Heart left ventricle (tissue), 16 donors: Measurements from ENCODE around the gene QPCTL. TPM values are rescaled to one million over a fixed set of nuclear protein-coding genes. Genes with fewer than 3 reads are reported as not detected.
"Not testable (repeated sequence)": the region's sequence is repeated elsewhere in the genome, so short reads cannot be mapped to it uniquely, and the experiment has no call there.

Experiments
- ATAC-seq, 4 donors: fragments of 200-7000 bp; cut with Tn5 transposase; one replicate each; pipeline ENCODE4 v1.9.1; 2020 to 2022; ENCODE audit warnings: moderate library complexity in 4 of 4, mild to moderate bottlenecking in 3 of 4, moderate number of reproducible peaks in 1 of 4
- DNase-seq, 5 donors: peaks; one replicate each; pipeline ENCODE4 v3.0.0-alpha.2; 2020
- H3K27ac ChIP-seq, 12 donors: fragments of 200-600 bp; sonication (generic) in 4 of 12; one replicate each; pipeline versions ENCODE4 v1.5.0 to v1.8.0; 2016 to 2022; ENCODE audit warnings: mild to moderate bottlenecking in 2 of 12
- H3K27me3 ChIP-seq, 9 donors: fragments of 200-600 bp; sonication (generic) in 2 of 9; one replicate each; pipeline versions ENCODE4 v1.5.1 to v1.8.0; 2016 to 2022; ENCODE audit warnings: mild to moderate bottlenecking in 3 of 9
- H3K36me3 ChIP-seq, 9 donors: fragments of 200-600 bp; sonication (generic) in 2 of 9; one replicate each; pipeline versions ENCODE4 v1.5.0 to v1.8.0; 2018 to 2022; ENCODE audit warnings: mild to moderate bottlenecking in 2 of 9
- H3K4me1 ChIP-seq, 12 donors: fragments of 200-600 bp; sonication (generic) in 4 of 12; one replicate each; pipeline versions ENCODE4 v1.5.0 to v1.8.0; 2016 to 2022; ENCODE audit warnings: mild to moderate bottlenecking in 3 of 12
- H3K4me3 ChIP-seq, 12 donors: fragments of 200-600 bp; sonication (generic) in 4 of 12; one replicate each; pipeline versions ENCODE4 v1.5.0 to v1.8.0; 2017 to 2022; ENCODE audit warnings: mild to moderate bottlenecking in 9 of 12, moderate library complexity in 4 of 12
- H3K9me3 ChIP-seq, 12 donors: fragments of 200-600 bp; sonication (generic) in 4 of 12; one replicate each; pipeline versions ENCODE4 v1.5.0 to v1.8.0; 2016 to 2022; ENCODE audit warnings: mild to moderate bottlenecking in 1 of 12
- POLR2A ChIP-seq, 2 donors: fragments of 450-650 bp; IDR thresholded peaks; one replicate each; pipeline ENCODE4 v1.6.1; 2017; ENCODE audit warnings: antibody characterized with exemption in 2 of 2, mild to moderate bottlenecking in 2 of 2, moderate library complexity in 2 of 2
- WGBS, 4 donors: extraction: QIAGEN DNeasy Blood & Tissue Kit in 2 of 4; methylation state at CpG; one replicate each; pipeline versions ENCODE4 v1.1.5 to v1.1.7; 2013 to 2018; 5-methylcytosine and 5-hydroxymethylcytosine counted together
- intact Hi-C, 10 donors: fragments of 100-400 bp; cut with DNase I; formaldehyde crosslinking; loops; one replicate each; pipeline versions ENCODE4 v1.11.1 to v1.14.2; 2022
- polyA plus RNA-seq, 2 donors: library from polyadenylated mRNA; stranded (reverse); fragments of 200-250 nt; gene quantifications; one replicate each; pipeline ENCODE4 v1.2.3, GENCODE V29; 2013
- total RNA-seq, 9 donors: library from RNA; depleted of rRNA in 2 of 9; stranded (reverse); fragments of >200 nt in 2 of 9; fragmentation: NEBNext Ultra II Directional in 3 of 9; extraction: Animal tissue kit (Norgen Biotek cat#: 25700) in 3 of 9; gene quantifications; one replicate each; pipeline versions ENCODE4 v1.1.0 to v1.2.4, GENCODE V29; 2016 to 2023
- TF ChIP-seq, protein P1 (sequence below), 12 donors: fragments of 200-600 bp; sonication (generic) in 4 of 12; IDR thresholded peaks; one replicate each; pipeline versions ENCODE4 v1.5.0 to v1.8.0; 2018 to 2022; ENCODE audit warnings: antibody characterized with exemption in 12 of 12, mild to moderate bottlenecking in 5 of 12
- donor health status: ischemic (EF 13 %, LVEDD 7.1; RV severe dilation, severe dysfunction).
- donor health status: healthy with polysubstance abuse.
- donor health status: DM: no; HTN: yes; CAD: no.
- donor health status: DM: no; HTN: no; CAD: no.
- donor health status: ischemic (EF 25% LVEDD 6.9; RV normal size, moderate dysfunction).
- donor health status: ischemic (EF 25% LVEDD 5.7; RV mildly dilated, moderate dysfunction).
- donor health status: healthy.
- donor health status: DM: yes; HTN: yes; CAD: no.
- donor health status: ischemic (EF 35%, LVEDD 5.7; RV mildly dilated, moderate dysfunction).
- donor health status: nonischemic (EF 11% LVEDD 7.7; RV severe dilation, severe dysfunction).
- donor health status: DM: yes; HTN: yes; CAD: no.
- donor health status: PGD.
- donor health status: ischemic (EF 29% LVEDD 5.4; RV normal size, mild dysfunction).
- donor health status: nonischemic (EF 23%, LVEDD 6.1; RV moderate dilation, normal function).

The QPCTL gene
- total and polyA plus RNA-seq, 11 donors = 1.5 to 5.5 (median 2.9) TPM

DNA sequence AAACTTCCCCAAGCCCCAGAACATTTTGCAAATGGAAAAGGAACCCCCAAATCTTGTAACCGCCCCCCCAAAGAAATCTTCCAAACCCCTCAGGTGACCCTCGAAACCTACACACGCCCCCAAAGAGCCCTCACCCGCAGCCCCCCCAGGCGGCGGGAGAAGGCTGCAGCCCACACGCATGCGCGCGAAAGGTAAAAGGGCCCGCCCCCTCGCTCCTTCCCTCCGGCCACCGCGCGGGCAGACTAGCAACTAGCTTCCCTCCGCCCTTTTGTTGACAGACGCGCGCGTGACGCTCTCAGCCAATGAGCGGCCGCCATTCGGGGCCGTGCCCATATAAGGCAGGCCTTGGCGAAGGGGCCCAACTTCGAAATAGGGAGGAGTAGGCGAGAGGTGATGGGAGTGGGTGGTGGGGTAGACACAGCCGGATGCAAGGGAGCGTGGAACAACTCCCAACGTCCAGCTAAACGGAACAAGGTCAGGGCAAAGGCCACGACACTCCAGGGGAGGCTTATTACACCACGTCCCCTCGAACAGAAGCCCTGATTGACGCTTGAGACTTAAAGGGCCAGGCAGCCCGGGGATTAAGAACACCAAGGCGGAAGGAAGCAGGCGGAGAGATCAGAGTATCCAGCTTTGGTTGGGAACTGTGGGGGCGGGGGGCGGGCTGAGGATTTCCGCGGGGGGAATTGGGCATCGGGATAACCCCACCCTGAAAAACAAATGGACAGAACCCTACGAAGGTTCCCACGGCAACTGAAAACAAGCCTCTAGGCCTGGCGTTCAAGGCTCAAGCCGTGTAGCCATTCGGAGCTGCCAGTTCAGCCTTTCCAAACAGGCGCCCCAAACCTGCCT lies 24.9 kb downstream of the QPCTL start:
- WGBS, 4 donors = 0% methylated on average over 39 to 51 of the region's 51 CpGs
- Histone ChIP-seq H3K27me3 (no peaks in the 10 kb centered on the region), H3K4me1 (peaks cover 0 to 38% (median 16%) of the 10 kb centered on the region in 12 donors), H3K27ac (peak overlapping the region; percentile 78 to 96 (median 94)), H3K4me3 (peak overlapping the region; percentile 47 to 77 (median 68)), H3K36me3 (peaks cover 0 to 25% (median 9%) of the 10 kb centered on the region in 9 donors), H3K9me3 (no peaks in the 10 kb centered on the region)
- TF ChIP-seq, protein P1, sequence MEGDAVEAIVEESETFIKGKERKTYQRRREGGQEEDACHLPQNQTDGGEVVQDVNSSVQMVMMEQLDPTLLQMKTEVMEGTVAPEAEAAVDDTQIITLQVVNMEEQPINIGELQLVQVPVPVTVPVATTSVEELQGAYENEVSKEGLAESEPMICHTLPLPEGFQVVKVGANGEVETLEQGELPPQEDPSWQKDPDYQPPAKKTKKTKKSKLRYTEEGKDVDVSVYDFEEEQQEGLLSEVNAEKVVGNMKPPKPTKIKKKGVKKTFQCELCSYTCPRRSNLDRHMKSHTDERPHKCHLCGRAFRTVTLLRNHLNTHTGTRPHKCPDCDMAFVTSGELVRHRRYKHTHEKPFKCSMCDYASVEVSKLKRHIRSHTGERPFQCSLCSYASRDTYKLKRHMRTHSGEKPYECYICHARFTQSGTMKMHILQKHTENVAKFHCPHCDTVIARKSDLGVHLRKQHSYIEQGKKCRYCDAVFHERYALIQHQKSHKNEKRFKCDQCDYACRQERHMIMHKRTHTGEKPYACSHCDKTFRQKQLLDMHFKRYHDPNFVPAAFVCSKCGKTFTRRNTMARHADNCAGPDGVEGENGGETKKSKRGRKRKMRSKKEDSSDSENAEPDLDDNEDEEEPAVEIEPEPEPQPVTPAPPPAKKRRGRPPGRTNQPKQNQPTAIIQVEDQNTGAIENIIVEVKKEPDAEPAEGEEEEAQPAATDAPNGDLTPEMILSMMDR (IDR thresholded peaks at IDR 0.05) = peak in 7 of 12 donors; percentile 8 to 38 (median 19)
- TF ChIP-seq POLR2A (IDR thresholded peaks at IDR 0.05) = peak in 1 of 2 donors; percentile 43
- peak; percentile 99 to 100 (median 99) for DNase-seq
- peak; percentile 97 to 98 (median 98) for ATAC-seq
- intact Hi-C loops = loop anchor here in 8 of 10 donors (1.0 to 10.0 kb wide), 8 partner anchors 13 to 75 kb away; partner anchors contain the start of genes SIX5 (in 6 of the 8), QPCTL (in 4 of the 8), DMWD (in 1 of the 8) and FBXO46 (in 1 of the 8)

DNA sequence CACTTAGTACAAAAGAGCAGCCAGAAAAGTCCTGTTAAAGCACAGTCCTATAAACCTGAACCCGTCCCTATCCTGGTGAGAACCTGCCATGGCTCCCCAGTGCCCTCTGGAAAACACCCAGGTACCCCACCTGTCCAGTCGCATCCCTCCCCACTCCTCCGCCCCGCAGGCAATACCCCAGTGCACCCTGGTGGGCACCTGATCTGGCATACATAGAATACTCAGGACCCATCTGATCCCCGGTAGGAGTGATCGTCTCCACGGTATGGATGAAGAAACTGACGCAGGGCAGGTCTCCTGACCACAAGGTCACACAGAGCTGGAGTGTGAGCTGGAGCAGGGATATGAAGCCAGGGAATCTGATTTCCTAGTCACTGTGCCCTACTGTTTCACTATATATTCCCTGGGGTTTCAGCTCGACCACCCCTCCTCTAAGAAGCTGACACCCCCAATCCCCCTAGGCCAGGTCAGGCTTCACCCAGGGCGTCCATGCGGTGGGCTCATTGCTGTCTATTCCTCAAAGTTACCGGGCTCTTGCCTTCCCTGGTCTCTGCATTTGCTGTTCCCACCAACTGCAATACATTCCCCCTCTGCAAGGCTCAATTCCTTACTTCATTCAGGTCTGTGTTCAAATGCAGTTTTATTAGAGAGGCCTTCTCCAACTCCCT lies 25.7 kb downstream of the QPCTL start:
- no peak for DNase-seq
- Histone ChIP-seq H3K4me1 (peaks cover 0 to 43% (median 16%) of the 10 kb centered on the region in 12 donors), H3K9me3 (no peaks in the 10 kb centered on the region), H3K27me3 (no peaks in the 10 kb centered on the region), H3K4me3 (peak overlapping the region; percentile 14 to 77 (median 68)), H3K36me3 (peaks cover 0 to 22% (median 5%) of the 10 kb centered on the region in 9 donors), H3K27ac (peak overlapping the region; percentile 78 to 96 (median 94))
- peak in 2 of 4 donors; percentile 0 to 1 for ATAC-seq
- intact Hi-C loops = loop anchor here in 8 of 10 donors (1.0 to 10.0 kb wide), 8 partner anchors 13 to 75 kb away; partner anchors contain the start of genes SIX5 (in 6 of the 8), QPCTL (in 4 of the 8), DMWD (in 1 of the 8) and FBXO46 (in 1 of the 8)
- TF ChIP-seq, protein P1 (IDR thresholded peaks at IDR 0.05) = no peak
- no peak for TF ChIP-seq POLR2A (IDR thresholded peaks at IDR 0.05)
- WGBS, 4 donors = 37 to 52% (median 46%) methylated on average over 8 to 12 of the region's 12 CpGs

DNA sequence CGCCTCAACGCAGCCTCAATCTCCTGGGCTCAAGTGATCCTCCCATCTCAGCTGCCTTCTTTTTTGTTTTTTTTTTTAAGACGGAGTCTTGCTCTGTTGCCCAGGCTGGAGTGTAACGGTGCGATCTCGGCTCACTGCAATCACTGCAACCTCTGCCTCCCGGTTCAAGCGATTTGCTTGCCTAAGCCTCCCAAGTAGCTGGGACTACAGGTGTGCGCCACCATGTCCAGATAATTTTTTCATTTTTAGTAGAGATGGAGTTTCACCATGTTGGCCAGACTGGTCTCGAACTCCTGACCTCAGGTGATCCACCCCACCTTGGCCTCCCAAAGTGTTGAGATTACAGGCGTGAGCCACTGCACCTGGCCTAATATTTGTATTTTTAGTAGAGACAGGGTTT lies 27.6 kb downstream of the QPCTL start:
- H3K4me3 ChIP-seq, H3K27me3 ChIP-seq, ATAC-seq, H3K9me3 ChIP-seq, DNase-seq, H3K27ac ChIP-seq: not testable (repeated sequence)
- Histone ChIP-seq H3K36me3 (peaks cover 0 to 26% (median 7%) of the 10 kb centered on the region in 9 donors), H3K4me1 (peaks cover 0 to 40% (median 16%) of the 10 kb centered on the region in 12 donors)
- intact Hi-C loops = loop anchor here in 1 of 10 donors (5.0 kb wide), 1 partner anchor 42 kb away; no protein-coding TSS in a partner anchor
- 95 to 98% (median 98%) methylated on average over 11 of the region's 11 CpGs for WGBS, 4 donors

DNA sequence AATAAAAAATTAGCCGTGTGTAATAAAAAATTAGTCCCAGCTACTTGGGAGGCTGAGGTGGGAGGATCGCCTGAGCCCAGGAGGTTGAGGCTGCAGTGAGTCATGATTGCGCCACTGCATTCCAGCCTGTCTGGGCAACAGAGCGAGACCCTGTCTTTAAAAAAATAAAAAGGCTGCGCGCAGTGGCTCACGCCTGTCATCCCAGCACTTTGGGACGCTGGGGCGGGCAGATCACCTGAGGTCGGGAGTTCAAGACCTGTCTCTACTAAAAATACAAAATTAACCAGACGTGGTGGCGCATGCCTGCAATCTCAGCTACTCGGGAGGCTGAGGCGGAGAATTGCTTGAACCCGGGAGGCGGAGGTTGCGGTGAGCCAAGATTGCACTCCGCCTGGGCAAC lies 36.2 kb downstream of the QPCTL start:
- 94 to 97% (median 95%) methylated on average over 18 of the region's 18 CpGs for WGBS, 4 donors
- H3K36me3 ChIP-seq, intact Hi-C loops, H3K27me3 ChIP-seq, H3K27ac ChIP-seq, ATAC-seq, H3K9me3 ChIP-seq, DNase-seq: not testable (repeated sequence)
- Histone ChIP-seq H3K4me3 (peak overlapping the region in 1 of 12 donors; percentile 92), H3K4me1 (peaks cover 0 to 22% (median 12%) of the 10 kb centered on the region in 12 donors)
